ENCODE measurements around the gene BAK1.
A peak's percentile ranks its signal among the peaks of the same experiment; 100 is the strongest.

BAK1 gene

GRCh38 chr6:33613795-33614168, 33.7 kb upstream of the BAK1 start:
- DNase-seq (ENCODE audit: low read depth), result peak; percentile 79
- no peak overlapping the region for H3K4me3 ChIP-seq (ENCODE audit: low read length)
- no peak for TF ChIP-seq CTCF (IDR thresholded peaks at IDR 0.05; ENCODE audit: insufficient read depth, low read depth, low read length, missing control alignments)

GRCh38 chr6:33613146-33613794, 33.2 kb upstream of the BAK1 start:
- H3K4me3 ChIP-seq (ENCODE audit: low read length), result no peak overlapping the region
- TF ChIP-seq CTCF (IDR thresholded peaks at IDR 0.05; ENCODE audit: insufficient read depth, low read depth, low read length, missing control alignments), result no peak
- peak; percentile 74 for DNase-seq (ENCODE audit: low read depth)

GRCh38 chr6:33610779-33611732, 31.0 kb upstream of the BAK1 start:
- no peak for TF ChIP-seq CTCF (IDR thresholded peaks at IDR 0.05; ENCODE audit: insufficient read depth, low read depth, low read length, missing control alignments)
- no peak for DNase-seq (ENCODE audit: low read depth)
- no peak overlapping the region for H3K4me3 ChIP-seq (ENCODE audit: low read length)

- TF ChIP-seq CTCF (IDR thresholded peaks at IDR 0.05; ENCODE audit: insufficient read depth, low read depth, low read length, missing control alignments), result no peak
- DNase-seq (ENCODE audit: low read depth), result no peak
These were observed 30.0 kb upstream of the BAK1 start for GRCh38 chr6:33610067-33610466.

GRCh38 chr6:33609528-33609927, 29.5 kb upstream of the BAK1 start:
- DNase-seq (ENCODE audit: low read depth), result no peak

More at GRCh38 chr6:33610067-33610466, 30.0 kb upstream of the BAK1 start:
- no peak overlapping the region for H3K4me3 ChIP-seq (ENCODE audit: low read length)

GRCh38 chr6:33609019-33609418, 28.9 kb upstream of the BAK1 start:
- no peak for DNase-seq (ENCODE audit: low read depth)
- H3K4me3 ChIP-seq (ENCODE audit: low read length), result no peak overlapping the region
- no peak for TF ChIP-seq CTCF (IDR thresholded peaks at IDR 0.05; ENCODE audit: insufficient read depth, low read depth, low read length, missing control alignments)

More at GRCh38 chr6:33609528-33609927, 29.5 kb upstream of the BAK1 start:
- no peak for TF ChIP-seq CTCF (IDR thresholded peaks at IDR 0.05; ENCODE audit: insufficient read depth, low read depth, low read length, missing control alignments)
- no peak overlapping the region for H3K4me3 ChIP-seq (ENCODE audit: low read length)
